HepG2 (cell line): Measurements from ENCODE around the gene PRM2. TPM values are rescaled to one million over a fixed set of nuclear protein-coding genes. Genes with fewer than 3 reads are reported as not detected.

ENCODE experiments used
- ATAC-seq: fragments of 200-7000 bp; cut with Tn5 transposase; 3 replicates; pipeline ENCODE4 v1.9.1; 2020; ENCODE audit warnings: mild to moderate bottlenecking, moderate library complexity
- BruUV-seq: library from RNA; stranded (reverse); fragments of 400-500 nt; replicated peaks from 2 replicates; lab custom pipeline; 2021; lab: Mats Ljungman, UMichigan
- CTCF ChIA-PET: fragments of 300-600 bp; formaldehyde crosslinking; extraction: SDS; loops from one replicate; lab custom pipeline; 2021; ENCODE audit warnings: low total read pairs, inconsistent platforms, low intra/inter-chr PET ratio; lab: Yijun Ruan, JAX
- POLR2A ChIA-PET: fragments of 350-600 bp; sonication (Branson Sonifier 250); formaldehyde crosslinking; loops from one replicate; lab custom pipeline; 2020; ENCODE audit warnings: antibody characterized with exemption, inconsistent platforms; lab: Yijun Ruan, JAX
- DNase-seq: peaks from one replicate; pipeline ENCODE4 v3.0.0-alpha.2; 2015; ENCODE audit warnings: low spot score
- FAIRE-seq: peaks from 3 replicates; lab custom pipeline; 2011; peaks lifted over from hg19 to GRCh38; lab: Jason Lieb, UNC
- H2AFZ ChIP-seq: one replicate; pipeline ENCODE4 v1.6.1; 2011; ENCODE audit warnings: low read length, inconsistent platforms
- H3K27ac ChIP-seq: fragments of 300-600 bp; 3 replicates; pipeline ENCODE4 v1.8.0; 2011; ENCODE audit warnings: mixed run types, mild to moderate bottlenecking, mixed read lengths, low read length, inconsistent platforms; ENCODE audit not compliant: insufficient read depth; ENCODE audit errors: extremely low read length
- H3K27me3 ChIP-seq, 2 experiments: fragments of 200-600 bp in 1 of 2; 2 replicates in 1 of 2; 3 replicates in 1 of 2; pipeline versions ENCODE4 v1.6.0 to v1.8.0; 2011; ENCODE audit warnings: low read length in 2 of 2, mild to moderate bottlenecking in 2 of 2, moderate library complexity in 2 of 2, inconsistent platforms in 1 of 2; ENCODE audit not compliant: insufficient read depth in 2 of 2, control insufficient read depth in 1 of 2
- H3K36me3 ChIP-seq, 2 experiments: fragments of 200-600 bp in 1 of 2; replicated peaks in 1 of 2; 2 replicates in 1 of 2; 3 replicates in 1 of 2; pipeline versions ENCODE4 v1.5.1 to v1.8.0; 2011; ENCODE audit warnings: low read length in 2 of 2, inconsistent platforms in 1 of 2; ENCODE audit not compliant: insufficient read depth in 2 of 2, control insufficient read depth in 1 of 2
- H3K4me1 ChIP-seq: 2 replicates; pipeline ENCODE4 v1.5.1; 2012; ENCODE audit warnings: low read length, inconsistent platforms; ENCODE audit not compliant: insufficient read depth
- H3K4me2 ChIP-seq: 2 replicates; pipeline ENCODE4 v1.6.0; 2011; ENCODE audit warnings: low read depth, low read length, inconsistent platforms
- H3K4me3 ChIP-seq, 3 experiments: fragments of 200-600 bp in 1 of 3; sonication (generic), shearing (Covaris generic) in 1 of 3; replicated peaks in 1 of 3; 2 replicates each; pipeline ENCODE4 v1.5.1; 2011 to 2016; ENCODE audit warnings: low read length in 3 of 3, inconsistent platforms in 2 of 3, low read depth in 2 of 3, mild to moderate bottlenecking in 2 of 3, control low read depth in 1 of 3, mixed read lengths in 1 of 3; ENCODE audit not compliant: insufficient read depth in 1 of 3
- H3K79me2 ChIP-seq: one replicate; pipeline ENCODE4 v1.6.1; 2011; ENCODE audit warnings: low read length, inconsistent platforms; ENCODE audit not compliant: insufficient read depth
- H3K9ac ChIP-seq: 2 replicates; pipeline ENCODE4 v1.6.0; 2011; ENCODE audit warnings: mild to moderate bottlenecking, low read depth, low read length, inconsistent platforms; ENCODE audit not compliant: insufficient read depth
- H3K9me3 ChIP-seq: 2 replicates; pipeline ENCODE4 v1.5.1; 2012; ENCODE audit warnings: mild to moderate bottlenecking, low read length
- H4K20me1 ChIP-seq: 2 replicates; pipeline ENCODE4 v1.6.0; 2011; ENCODE audit warnings: inconsistent platforms, mild to moderate bottlenecking, low read length, moderate library complexity; ENCODE audit not compliant: insufficient read depth
- GTF2F1 ChIP-seq: fragments of 150-350 bp; IDR thresholded peaks from 2 replicates; pipeline ENCODE4 v1.6.1; 2014; ENCODE audit warnings: low read length
- KMT2B ChIP-seq: IDR thresholded peaks from 2 replicates; pipeline ENCODE4 v1.6.1; 2016; ENCODE audit warnings: missing genetic modification reagents, missing compliant biosample characterization
- MXI1 ChIP-seq: IDR thresholded peaks from 3 replicates; pipeline ENCODE4 v1.6.1; 2012; ENCODE audit warnings: low read depth, low read length, inconsistent platforms, borderline replicate concordance
- MYNN ChIP-seq: sonication (generic); formaldehyde crosslinking; IDR thresholded peaks from 2 replicates; pipeline ENCODE4 v1.4.0; 2020; ENCODE audit warnings: mild to moderate bottlenecking, low read depth, missing genetic modification reagents
- NR0B2 ChIP-seq: sonication (generic); formaldehyde crosslinking; IDR thresholded peaks from 2 replicates; pipeline ENCODE4 v1.4.0; 2020; ENCODE audit warnings: mild to moderate bottlenecking, missing genetic modification reagents
- PAWR ChIP-seq: sonication (generic); formaldehyde crosslinking; IDR thresholded peaks from 2 replicates; pipeline ENCODE4 v1.4.0; 2020; ENCODE audit warnings: missing genetic modification reagents, mild to moderate bottlenecking, borderline replicate concordance
- SATB2 ChIP-seq: sonication (generic); formaldehyde crosslinking; IDR thresholded peaks from 2 replicates; pipeline ENCODE4 v1.5.0; 2020; ENCODE audit warnings: missing genetic modification reagents
- ZNF431 ChIP-seq: sonication (generic); formaldehyde crosslinking; IDR thresholded peaks from 2 replicates; pipeline ENCODE4 v1.9.0; 2022; ENCODE audit warnings: missing genetic modification reagents, low read depth, mild to moderate bottlenecking, borderline replicate concordance
- ZSCAN31 ChIP-seq: sonication (generic); formaldehyde crosslinking; IDR thresholded peaks from 2 replicates; pipeline ENCODE4 v1.5.0; 2020; ENCODE audit warnings: low read depth, mild to moderate bottlenecking, missing genetic modification reagents
- ZXDC ChIP-seq: sonication (generic); formaldehyde crosslinking; IDR thresholded peaks from 2 replicates; pipeline ENCODE4 v1.5.0; 2020; ENCODE audit warnings: mild to moderate bottlenecking, missing genetic modification reagents
- WGBS: methylation state at CpG from one replicate; pipeline ENCODE4 v1.1.6; 2017; ENCODE audit warnings: low lambda C conversion rate; 5-methylcytosine and 5-hydroxymethylcytosine counted together
- in situ Hi-C: cut with HindIII; loops from 2 replicates; pipeline ENCODE4 v1.10.0; 2017; ENCODE audit warnings: low pct_unique_long_range_greater_than_20kb; ENCODE audit not compliant: extremely low pct_ligation_motif_present
- intact Hi-C: fragments of 100-400 bp; cut with micrococcal nuclease; formaldehyde crosslinking; loops from one replicate; pipeline ENCODE4 v1.10.0; 2022; ENCODE audit not compliant: unreplicated experiment
- polyA plus RNA-seq, 8 experiments: library from polyadenylated mRNA; depleted of rRNA in 3 of 8; stranded (reverse) in 7 of 8; unstranded in 1 of 8; fragments of >200 nt; fragmentation: Illumina TruSeq in 4 of 8; extraction: Trizol in 4 of 8; gene quantifications; 2 replicates each; pipeline versions ENCODE4 v1.2.1 to v1.2.3, GENCODE V29; 2011 to 2016; ENCODE audit warnings: low read depth in 4 of 8, missing spikeins in 1 of 8, mixed read lengths in 1 of 8; ENCODE audit not compliant: insufficient read depth in 1 of 8
- total RNA-seq, 5 experiments: library from RNA; depleted of rRNA; stranded (reverse); fragments of >200 nt; fragmentation: Illumina TruSeq; extraction: Trizol; gene quantifications; 2 replicates each; pipeline ENCODE4 v1.2.3, GENCODE V29; 2016; ENCODE audit warnings: low read depth in 1 of 5
- TF ChIP-seq, protein P1 (sequence below): sonication (generic); formaldehyde crosslinking; IDR thresholded peaks from 2 replicates; pipeline ENCODE4 v1.9.0; 2022; ENCODE audit warnings: missing genetic modification reagents, mild to moderate bottlenecking, borderline replicate concordance
- TF ChIP-seq, protein P2 (sequence below): sonication (generic); IDR thresholded peaks from 2 replicates; pipeline ENCODE4 v1.6.1; 2016; ENCODE audit warnings: low read depth, borderline replicate concordance
- TF ChIP-seq, protein P3 (sequence below): sonication (generic); formaldehyde crosslinking; IDR thresholded peaks from 2 replicates; pipeline ENCODE4 v1.4.0; 2020; ENCODE audit warnings: missing genetic modification reagents, mild to moderate bottlenecking, borderline replicate concordance

PRM2 gene
- total and polyA plus RNA-seq, 2 of the 13 experiments (the other 11 are each of a cell fraction or from before 2014, with no cell fraction given), result 0.54 TPM; not detected in 1

GRCh38 chr16:11260596-11260966, 15.7 kb downstream of the PRM2 start:
- Histone ChIP-seq H3K27me3 (no peaks in the 10 kb centered on the region; a peak in 2 of 5 replicates), H3K4me3 (peak overlapping the region in 2 of 3 experiments; percentile 0 to 14; a peak in 2 of 6 replicates), H3K79me2 (peaks cover 4% of the 10 kb centered on the region), H3K4me2 (peak overlapping the region; percentile 94), H3K27ac (no peak overlapping the region), H2AFZ (no peak overlapping the region), H3K9me3 (no peaks in the 10 kb centered on the region), H3K4me1 (peaks cover 87% of the 10 kb centered on the region), H3K9ac (peak overlapping the region; percentile 0; the same call in 1 of the 2 replicates), H4K20me1 (peaks cover 3% of the 10 kb centered on the region; the same call in 1 of the 2 replicates), H3K36me3 (no peaks in the 10 kb centered on the region)
- ATAC-seq (no peak), DNase-seq (no peak), FAIRE-seq (no peak)
- CTCF ChIA-PET, result no interaction called here
- no TSS peak for BruUV-seq
- WGBS, result 21% methylated on average over 3 of the region's 3 CpGs
- intact Hi-C loops (no loop called here), in situ Hi-C loops (no loop called here)
- POLR2A ChIA-PET, result interaction anchor here (0.7 to 9.0 kb wide), 7 partner anchors 14 to 111 kb away, joined by 3 to 351 read pairs (median 6); partner anchors contain the start of genes PRM1, PRM2, PRM3 and RMI2
- TF ChIP-seq GTF2F1, result no peak
- no peak for TF ChIP-seq PAWR (CRISPR knock-in tag)
- TF ChIP-seq, protein P1, sequence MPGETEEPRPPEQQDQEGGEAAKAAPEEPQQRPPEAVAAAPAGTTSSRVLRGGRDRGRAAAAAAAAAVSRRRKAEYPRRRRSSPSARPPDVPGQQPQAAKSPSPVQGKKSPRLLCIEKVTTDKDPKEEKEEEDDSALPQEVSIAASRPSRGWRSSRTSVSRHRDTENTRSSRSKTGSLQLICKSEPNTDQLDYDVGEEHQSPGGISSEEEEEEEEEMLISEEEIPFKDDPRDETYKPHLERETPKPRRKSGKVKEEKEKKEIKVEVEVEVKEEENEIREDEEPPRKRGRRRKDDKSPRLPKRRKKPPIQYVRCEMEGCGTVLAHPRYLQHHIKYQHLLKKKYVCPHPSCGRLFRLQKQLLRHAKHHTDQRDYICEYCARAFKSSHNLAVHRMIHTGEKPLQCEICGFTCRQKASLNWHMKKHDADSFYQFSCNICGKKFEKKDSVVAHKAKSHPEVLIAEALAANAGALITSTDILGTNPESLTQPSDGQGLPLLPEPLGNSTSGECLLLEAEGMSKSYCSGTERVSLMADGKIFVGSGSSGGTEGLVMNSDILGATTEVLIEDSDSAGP (CRISPR knock-in tag), result 0 out of 2 replicates have a peak, but pooled peaks have one; percentile 9
- TF ChIP-seq SATB2 (CRISPR knock-in tag), result no peak
- TF ChIP-seq NR0B2 (CRISPR knock-in tag), result no peak
- no peak for TF ChIP-seq MYNN
- 0 out of 2 replicates have a peak, but pooled peaks have one; percentile 34 for TF ChIP-seq ZXDC (CRISPR knock-in tag)
- 0 out of 2 replicates have a peak, but pooled peaks have one; percentile 17 for TF ChIP-seq ZSCAN31
- TF ChIP-seq, protein P2, sequence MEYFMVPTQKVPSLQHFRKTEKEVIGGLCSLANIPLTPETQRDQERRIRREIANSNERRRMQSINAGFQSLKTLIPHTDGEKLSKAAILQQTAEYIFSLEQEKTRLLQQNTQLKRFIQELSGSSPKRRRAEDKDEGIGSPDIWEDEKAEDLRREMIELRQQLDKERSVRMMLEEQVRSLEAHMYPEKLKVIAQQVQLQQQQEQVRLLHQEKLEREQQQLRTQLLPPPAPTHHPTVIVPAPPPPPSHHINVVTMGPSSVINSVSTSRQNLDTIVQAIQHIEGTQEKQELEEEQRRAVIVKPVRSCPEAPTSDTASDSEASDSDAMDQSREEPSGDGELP, result peak; percentile 78; the same call in 1 of the 2 replicates
- TF ChIP-seq ZNF431 (CRISPR knock-in tag), result no peak
- TF ChIP-seq, protein P3, sequence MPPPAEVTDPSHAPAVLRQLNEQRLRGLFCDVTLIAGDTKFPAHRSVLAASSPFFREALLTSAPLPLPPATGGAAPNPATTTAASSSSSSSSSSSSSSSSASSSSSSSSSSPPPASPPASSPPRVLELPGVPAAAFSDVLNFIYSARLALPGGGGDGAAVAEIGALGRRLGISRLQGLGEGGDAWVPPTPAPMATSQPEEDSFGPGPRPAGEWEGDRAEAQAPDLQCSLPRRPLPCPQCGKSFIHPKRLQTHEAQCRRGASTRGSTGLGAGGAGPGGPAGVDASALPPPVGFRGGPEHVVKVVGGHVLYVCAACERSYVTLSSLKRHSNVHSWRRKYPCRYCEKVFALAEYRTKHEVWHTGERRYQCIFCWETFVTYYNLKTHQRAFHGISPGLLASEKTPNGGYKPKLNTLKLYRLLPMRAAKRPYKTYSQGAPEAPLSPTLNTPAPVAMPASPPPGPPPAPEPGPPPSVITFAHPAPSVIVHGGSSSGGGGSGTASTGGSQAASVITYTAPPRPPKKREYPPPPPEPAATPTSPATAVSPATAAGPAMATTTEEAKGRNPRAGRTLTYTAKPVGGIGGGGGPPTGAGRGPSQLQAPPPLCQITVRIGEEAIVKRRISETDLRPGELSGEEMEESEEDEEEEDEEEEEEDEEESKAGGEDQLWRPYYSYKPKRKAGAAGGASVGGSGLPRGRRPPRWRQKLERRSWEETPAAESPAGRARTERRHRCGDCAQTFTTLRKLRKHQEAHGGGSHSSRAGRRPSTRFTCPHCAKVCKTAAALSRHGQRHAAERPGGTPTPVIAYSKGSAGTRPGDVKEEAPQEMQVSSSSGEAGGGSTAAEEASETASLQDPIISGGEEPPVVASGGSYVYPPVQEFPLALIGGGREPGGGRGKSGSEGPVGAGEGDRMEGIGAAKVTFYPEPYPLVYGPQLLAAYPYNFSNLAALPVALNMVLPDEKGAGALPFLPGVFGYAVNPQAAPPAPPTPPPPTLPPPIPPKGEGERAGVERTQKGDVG (CRISPR knock-in tag), result no peak
- no peak for TF ChIP-seq MXI1
- 0 out of 2 replicates have a peak, but pooled peaks have one; percentile 5 for TF ChIP-seq KMT2B (CRISPR knock-in tag)
